Mesenteric fat pad (tissue), 1 donor: ENCODE data around the gene MID2. TPM values are rescaled to one million over a fixed set of nuclear protein-coding genes. Genes with fewer than 3 reads are reported as not detected.
"Not testable (repeated sequence)": the region's sequence is repeated elsewhere in the genome, so short reads cannot be mapped to it uniquely, and the experiment has no call there.

ENCODE experiments used
- DNase-seq: peaks from one replicate; pipeline ENCODE4 v3.0.0-alpha.2; 2020; ENCODE audit warnings: low spot score
- total RNA-seq: library from RNA; stranded (reverse); fragmentation: NEBNext Ultra II Directional; extraction: Animal tissue kit (Norgen Biotek cat#: 25700); gene quantifications from one replicate; pipeline ENCODE4 v1.2.1, GENCODE V29; 2021
- donor health status: DM: yes; HTN: yes; CAD: no.

The MID2 gene
- total RNA-seq, 1 donor from 2014 or later, result 23.4 TPM

GRCh38 chrX:107936434-107936730 lies 110.7 kb downstream of the MID2 start:
- no peak for DNase-seq

- DNase-seq, result no peak
Measured at GRCh38 chrX:107940095-107940494, 114.4 kb downstream of the MID2 start.

- not testable (repeated sequence) for DNase-seq
Measured at GRCh38 chrX:107955337-107955736, 129.7 kb downstream of the MID2 start.

GRCh38 chrX:107968623-107969022 lies 143.0 kb downstream of the MID2 start:
- no peak for DNase-seq

GRCh38 chrX:107970073-107970472 lies 144.4 kb downstream of the MID2 start:
- DNase-seq, result no peak

- DNase-seq, result no peak
Measured at GRCh38 chrX:107971636-107972035, 146.0 kb downstream of the MID2 start.

Other genes starting within 250 kb of the MID2 start
- 27.6 TPM for gene PRPS1, start 197.4 kb upstream of the MID2 start, total RNA-seq
- gene TSC22D3, start 50.1 kb upstream of the MID2 start, total RNA-seq, result 289 TPM
- gene NCBP2L, start 48.1 kb upstream of the MID2 start, total RNA-seq, result not detected
- gene TEX13B, start 156.5 kb downstream of the MID2 start, total RNA-seq, result not detected
- gene VSIG1, start 219.2 kb downstream of the MID2 start, total RNA-seq, result not detected